Ishikawa (cell line): Measurements from ENCODE around the gene DHX40.

Experiments used
- CEBPB ChIP-seq: IDR thresholded peaks from 2 replicates; pipeline ENCODE4 v1.6.1; 2012
- CREB1 ChIP-seq: IDR thresholded peaks from 2 replicates; pipeline ENCODE4 v1.6.1; 2012; ENCODE audit warnings: low read depth
- EGR1 ChIP-seq: IDR thresholded peaks from 2 replicates; pipeline ENCODE4 v1.6.1; 2012
- EP300 ChIP-seq: IDR thresholded peaks from 2 replicates; pipeline ENCODE4 v1.6.1; 2012; ENCODE audit warnings: borderline replicate concordance
- FOXM1 ChIP-seq: IDR thresholded peaks from 2 replicates; pipeline ENCODE4 v1.6.1; 2012; ENCODE audit warnings: low read depth, borderline replicate concordance
- NFIC ChIP-seq: IDR thresholded peaks from 2 replicates; pipeline ENCODE4 v1.6.1; 2012
- RAD21 ChIP-seq: IDR thresholded peaks from 2 replicates; pipeline ENCODE4 v1.6.1; 2012; ENCODE audit warnings: low read depth
- TAF1 ChIP-seq: IDR thresholded peaks from 2 replicates; pipeline ENCODE4 v1.6.1; 2012; ENCODE audit warnings: low read depth, mild to moderate bottlenecking
- TCF12 ChIP-seq: IDR thresholded peaks from 2 replicates; pipeline ENCODE4 v1.6.1; 2012; ENCODE audit warnings: low read depth
- TEAD4 ChIP-seq: IDR thresholded peaks from 2 replicates; pipeline ENCODE4 v1.6.1; 2012
- YY1 ChIP-seq: IDR thresholded peaks from 2 replicates; pipeline ENCODE4 v1.6.1; 2012; ENCODE audit warnings: low read depth
- ZBTB7A ChIP-seq: IDR thresholded peaks from 2 replicates; pipeline ENCODE4 v1.6.1; 2012; ENCODE audit warnings: low read depth
- TF ChIP-seq, protein P1 (sequence below): IDR thresholded peaks from 2 replicates; pipeline ENCODE4 v1.6.1; 2012
- TF ChIP-seq, protein P2 (sequence below): IDR thresholded peaks from 2 replicates; pipeline ENCODE4 v1.6.1; 2012; ENCODE audit warnings: low read depth, mild to moderate bottlenecking
- TF ChIP-seq, protein P3 (sequence below): IDR thresholded peaks from 2 replicates; pipeline ENCODE4 v1.6.1; 2012

Gene DHX40

DNA sequence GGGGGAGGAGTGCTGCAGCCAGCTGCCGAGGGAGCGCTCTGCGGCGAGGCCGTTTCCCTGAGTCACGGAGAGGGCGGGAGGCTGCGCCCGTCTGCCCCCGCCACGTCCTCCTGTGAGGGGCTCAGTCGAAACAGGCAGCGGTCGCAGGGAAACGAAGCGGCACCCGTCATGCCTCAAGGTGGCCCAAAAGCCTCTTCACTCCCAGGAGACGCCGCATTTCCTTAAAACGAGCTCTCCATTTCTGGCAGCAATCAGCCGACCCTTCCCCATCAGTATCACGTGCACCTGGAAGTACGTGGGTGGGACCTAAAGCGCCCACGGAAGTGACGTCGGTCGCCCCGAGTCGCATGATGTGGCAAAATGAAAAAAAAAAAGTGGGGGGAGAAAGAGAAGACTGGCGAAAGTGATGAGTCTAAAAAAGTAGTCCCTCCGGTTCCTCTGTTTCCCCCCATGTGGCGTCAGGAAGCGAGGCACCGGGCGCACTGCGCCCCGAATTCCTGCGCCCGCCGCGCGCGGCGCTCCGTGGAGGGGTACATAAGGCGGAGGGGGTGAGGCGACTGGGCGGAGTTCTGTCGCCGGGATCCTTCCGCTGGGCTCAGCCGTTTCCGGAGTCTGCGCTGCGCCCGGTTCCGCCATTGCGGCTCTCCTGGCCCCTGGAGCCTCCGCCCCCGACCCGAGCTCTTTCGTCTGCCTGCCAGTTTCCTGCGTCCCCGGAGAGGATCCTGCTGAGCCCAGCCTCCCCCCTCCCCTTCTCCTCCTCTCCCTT lies 54.1 kb downstream of the DHX40 start, which contains the start of gene CLTC:
Gene CLTC, plus strand, starts transcription at position 598 of the 766 bp plus-strand sequence. CDS start 237 bp downstream, outside the sequence.
- TF ChIP-seq NFIC (peak; percentile 30), RAD21 (no peak), TEAD4 (peak; percentile 76), EGR1 (peak; percentile 48), FOXM1 (peak; percentile 54; the same call in 1 of the 2 replicates), TCF12 (peak; percentile 51), CREB1 (peak; percentile 87), CEBPB (peak; percentile 12; the same call in 1 of the 2 replicates), YY1 (peak; percentile 90), ZBTB7A (peak; percentile 40; the same call in 1 of the 2 replicates), EP300 (peak; percentile 42; the same call in 1 of the 2 replicates), TAF1 (peak; percentile 97)
- TF ChIP-seq, protein P1, sequence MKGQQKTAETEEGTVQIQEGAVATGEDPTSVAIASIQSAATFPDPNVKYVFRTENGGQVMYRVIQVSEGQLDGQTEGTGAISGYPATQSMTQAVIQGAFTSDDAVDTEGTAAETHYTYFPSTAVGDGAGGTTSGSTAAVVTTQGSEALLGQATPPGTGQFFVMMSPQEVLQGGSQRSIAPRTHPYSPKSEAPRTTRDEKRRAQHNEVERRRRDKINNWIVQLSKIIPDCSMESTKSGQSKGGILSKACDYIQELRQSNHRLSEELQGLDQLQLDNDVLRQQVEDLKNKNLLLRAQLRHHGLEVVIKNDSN = peak; percentile 93
- TF ChIP-seq, protein P2, sequence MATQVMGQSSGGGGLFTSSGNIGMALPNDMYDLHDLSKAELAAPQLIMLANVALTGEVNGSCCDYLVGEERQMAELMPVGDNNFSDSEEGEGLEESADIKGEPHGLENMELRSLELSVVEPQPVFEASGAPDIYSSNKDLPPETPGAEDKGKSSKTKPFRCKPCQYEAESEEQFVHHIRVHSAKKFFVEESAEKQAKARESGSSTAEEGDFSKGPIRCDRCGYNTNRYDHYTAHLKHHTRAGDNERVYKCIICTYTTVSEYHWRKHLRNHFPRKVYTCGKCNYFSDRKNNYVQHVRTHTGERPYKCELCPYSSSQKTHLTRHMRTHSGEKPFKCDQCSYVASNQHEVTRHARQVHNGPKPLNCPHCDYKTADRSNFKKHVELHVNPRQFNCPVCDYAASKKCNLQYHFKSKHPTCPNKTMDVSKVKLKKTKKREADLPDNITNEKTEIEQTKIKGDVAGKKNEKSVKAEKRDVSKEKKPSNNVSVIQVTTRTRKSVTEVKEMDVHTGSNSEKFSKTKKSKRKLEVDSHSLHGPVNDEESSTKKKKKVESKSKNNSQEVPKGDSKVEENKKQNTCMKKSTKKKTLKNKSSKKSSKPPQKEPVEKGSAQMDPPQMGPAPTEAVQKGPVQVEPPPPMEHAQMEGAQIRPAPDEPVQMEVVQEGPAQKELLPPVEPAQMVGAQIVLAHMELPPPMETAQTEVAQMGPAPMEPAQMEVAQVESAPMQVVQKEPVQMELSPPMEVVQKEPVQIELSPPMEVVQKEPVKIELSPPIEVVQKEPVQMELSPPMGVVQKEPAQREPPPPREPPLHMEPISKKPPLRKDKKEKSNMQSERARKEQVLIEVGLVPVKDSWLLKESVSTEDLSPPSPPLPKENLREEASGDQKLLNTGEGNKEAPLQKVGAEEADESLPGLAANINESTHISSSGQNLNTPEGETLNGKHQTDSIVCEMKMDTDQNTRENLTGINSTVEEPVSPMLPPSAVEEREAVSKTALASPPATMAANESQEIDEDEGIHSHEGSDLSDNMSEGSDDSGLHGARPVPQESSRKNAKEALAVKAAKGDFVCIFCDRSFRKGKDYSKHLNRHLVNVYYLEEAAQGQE = no peak
- TF ChIP-seq, protein P3, sequence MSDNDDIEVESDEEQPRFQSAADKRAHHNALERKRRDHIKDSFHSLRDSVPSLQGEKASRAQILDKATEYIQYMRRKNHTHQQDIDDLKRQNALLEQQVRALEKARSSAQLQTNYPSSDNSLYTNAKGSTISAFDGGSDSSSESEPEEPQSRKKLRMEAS = peak; percentile 87

DNA sequence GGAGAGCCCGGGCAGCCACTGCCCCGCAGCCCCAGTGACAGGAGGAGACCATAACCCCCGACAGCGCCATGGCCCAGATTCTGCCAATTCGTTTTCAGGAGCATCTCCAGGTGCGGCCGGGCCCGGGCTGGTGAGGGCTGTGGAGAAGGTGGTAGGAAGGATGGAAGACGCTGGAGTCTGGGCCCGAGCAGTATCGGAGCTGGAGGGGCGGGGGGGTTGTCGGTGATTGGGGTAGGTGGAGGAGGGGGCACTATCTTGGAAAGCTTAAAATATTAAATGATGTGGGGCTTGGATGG lies 54.6 kb downstream of the DHX40 start:
- TF ChIP-seq TCF12 = no peak
- no peak for TF ChIP-seq EP300
- no peak for TF ChIP-seq YY1
- TF ChIP-seq CEBPB = no peak
- TF ChIP-seq RAD21 = no peak
- TF ChIP-seq, protein P3 = no peak
- no peak for TF ChIP-seq NFIC
- no peak for TF ChIP-seq CREB1
- no peak for TF ChIP-seq TAF1
- no peak for TF ChIP-seq TEAD4
- TF ChIP-seq ZBTB7A = no peak
- TF ChIP-seq EGR1 = no peak
- TF ChIP-seq, protein P1 = no peak
- no peak for TF ChIP-seq FOXM1
- TF ChIP-seq, protein P2 = no peak

DNA sequence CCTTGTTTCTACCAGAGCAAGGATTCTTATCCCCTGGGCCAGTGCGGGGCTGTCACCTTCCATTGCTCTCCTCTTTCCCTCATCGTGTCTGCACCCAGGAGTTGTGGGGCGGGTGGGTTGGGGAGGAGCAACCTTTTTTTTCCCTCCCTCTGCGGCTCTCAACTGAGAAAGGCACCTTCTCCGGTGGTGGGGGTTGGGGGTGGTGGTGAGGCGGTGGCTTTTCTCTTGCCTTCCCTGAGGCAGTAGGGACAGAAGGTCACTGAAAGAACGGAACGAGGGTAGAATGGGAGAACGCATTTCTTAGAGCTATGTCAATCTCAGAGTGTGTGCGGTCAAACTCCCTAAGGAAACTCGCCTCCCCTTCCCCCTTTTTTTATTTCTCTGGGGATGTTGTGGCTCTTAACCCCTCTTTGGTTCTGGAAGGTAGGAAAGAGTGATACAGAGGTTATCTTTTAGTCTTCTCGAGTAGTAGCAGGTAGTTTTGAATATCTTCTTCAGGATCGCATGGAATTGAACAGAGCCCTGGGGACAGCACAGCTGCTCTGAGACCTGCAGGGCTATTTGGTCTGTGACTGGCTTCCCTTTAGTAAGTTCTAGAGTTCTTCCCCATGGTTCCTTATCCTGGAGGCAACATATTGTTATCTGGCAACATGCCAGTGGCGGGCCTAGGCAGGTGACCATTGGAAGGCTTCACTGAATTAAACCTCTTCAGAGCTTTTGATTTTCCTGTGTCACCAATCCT lies 55.3 kb downstream of the DHX40 start:
- TF ChIP-seq NFIC (peak; percentile 71), TAF1 (no peak), CEBPB (no peak), EP300 (no peak)
- TF ChIP-seq, protein P3 = no peak
- TF ChIP-seq, protein P1 = no peak

DNA sequence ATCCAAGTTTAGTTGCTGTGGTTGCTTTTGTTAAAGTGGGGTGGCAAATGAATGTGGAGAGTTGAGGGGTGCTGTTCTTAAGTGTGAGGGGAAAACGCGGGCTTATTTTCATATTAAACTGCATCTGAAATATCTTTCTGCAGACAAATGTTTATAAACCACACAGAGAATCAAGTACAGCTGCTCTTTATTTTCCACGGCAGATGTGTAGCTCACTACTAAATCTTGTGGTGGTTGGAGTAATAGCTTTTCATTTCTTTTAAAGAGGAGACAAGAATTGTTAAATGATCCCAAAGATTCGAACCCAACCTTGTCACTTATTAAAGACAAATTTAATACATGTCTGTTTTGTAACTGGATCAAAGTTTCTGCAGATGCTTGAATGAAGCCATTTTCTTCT lies 56.4 kb downstream of the DHX40 start:
- TF ChIP-seq, protein P2 = no peak
- TF ChIP-seq EGR1 (no peak), TAF1 (no peak), ZBTB7A (no peak)
